Myocyte (in vitro differentiated cells): ENCODE results near the gene METTL16. TPM values are rescaled to one million over a fixed set of nuclear protein-coding genes. Genes with fewer than 3 reads are reported as not detected.

ENCODE experiments used
- DNase-seq: peaks from one replicate; pipeline ENCODE4 v3.0.0-alpha.2; 2012; ENCODE audit warnings: low read depth
- total RNA-seq: library from RNA; depleted of rRNA; stranded (reverse); fragments of >200 nt; gene quantifications from 2 replicates; pipeline ENCODE4 v1.2.3, GENCODE V29; 2014

The METTL16 gene
- total RNA-seq, 1 donor from 2014 or later: 28.9 TPM

- DNase-seq: peak; percentile 90
Observed at GRCh38 chr17:2416010-2416734, 95.5 kb downstream of the METTL16 start.

DNA sequence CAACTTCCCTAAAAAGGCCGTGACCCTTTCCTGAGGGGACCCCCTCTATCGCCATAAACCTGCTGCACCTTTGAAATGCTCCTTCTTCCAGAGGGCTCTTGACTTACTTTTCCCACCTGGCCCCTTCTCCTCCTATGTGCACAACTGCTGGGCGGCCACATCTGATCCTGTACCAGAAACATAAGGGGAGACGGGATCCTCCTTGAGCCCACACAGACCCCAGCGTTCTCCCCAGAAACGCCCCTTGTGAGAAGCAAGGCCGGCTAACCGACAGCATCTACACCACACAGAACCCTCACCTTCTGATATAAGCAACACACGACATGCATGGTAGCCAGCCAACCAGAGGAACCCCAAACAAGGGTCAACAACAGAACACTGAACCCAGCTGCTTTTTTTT, 96.6 kb downstream of the METTL16 start:
- DNase-seq: no peak

GRCh38 chr17:2414446-2415064, 97.1 kb downstream of the METTL16 start:
- DNase-seq: no peak

GRCh38 chr17:2412561-2413021, 99.1 kb downstream of the METTL16 start:
- DNase-seq: peak; percentile 86

DNA sequence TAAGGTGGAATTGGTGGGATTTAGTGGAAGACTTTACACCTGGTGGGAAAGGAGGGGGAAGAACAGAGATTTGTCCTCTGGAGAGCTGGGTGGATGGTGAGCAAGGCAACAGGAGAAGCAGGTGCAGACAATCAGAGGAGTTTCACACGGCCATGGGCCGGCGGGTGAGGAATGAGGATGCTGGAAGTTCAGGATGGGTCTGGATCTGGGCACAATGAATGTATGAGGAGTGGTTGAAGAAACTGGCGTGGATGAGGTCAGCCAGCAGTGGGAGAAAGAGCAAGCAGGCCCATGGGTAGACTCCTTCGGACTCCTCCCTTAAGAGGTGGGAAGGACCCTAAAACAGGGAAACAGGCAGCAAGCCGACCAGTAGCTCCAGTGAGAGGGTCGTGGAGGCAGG, 100.7 kb downstream of the METTL16 start:
- DNase-seq: no peak

GRCh38 chr17:2406903-2407790, 104.5 kb downstream of the METTL16 start:
- DNase-seq: peak; percentile 96

DNA sequence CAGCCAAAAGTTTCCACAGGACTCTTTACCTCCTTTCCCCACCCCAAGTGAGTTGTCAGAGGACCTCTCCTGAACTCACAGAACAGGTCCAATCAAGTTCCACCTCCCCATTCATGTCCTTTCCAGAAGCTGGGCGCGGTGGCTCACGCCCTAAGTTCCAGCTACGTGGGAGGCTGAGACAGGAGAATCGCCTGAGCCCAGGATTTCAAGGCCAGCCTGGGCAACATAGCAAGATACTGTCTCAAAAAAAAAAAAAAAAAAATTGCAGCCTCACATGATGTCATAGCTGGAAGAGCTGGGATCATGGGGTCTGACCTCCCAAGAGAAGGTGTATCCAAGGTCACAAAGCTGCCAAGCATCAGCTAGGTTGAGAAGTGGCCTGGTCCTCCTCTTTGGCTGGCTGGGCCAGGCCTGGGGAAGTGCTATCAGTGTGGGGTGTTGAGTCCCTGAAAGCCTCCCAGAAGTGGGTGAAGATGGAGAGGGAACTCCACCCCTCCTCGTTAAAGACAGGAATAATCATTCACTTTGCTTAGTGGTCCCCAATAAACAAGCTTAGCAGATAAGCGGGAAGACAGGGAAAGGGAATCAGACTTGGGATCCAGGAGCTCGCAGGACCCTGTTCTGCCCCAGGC, 105.3 kb downstream of the METTL16 start:
- DNase-seq: no peak

GRCh38 chr17:2405247-2405926, 106.3 kb downstream of the METTL16 start:
- DNase-seq: peak; percentile 69

DNA sequence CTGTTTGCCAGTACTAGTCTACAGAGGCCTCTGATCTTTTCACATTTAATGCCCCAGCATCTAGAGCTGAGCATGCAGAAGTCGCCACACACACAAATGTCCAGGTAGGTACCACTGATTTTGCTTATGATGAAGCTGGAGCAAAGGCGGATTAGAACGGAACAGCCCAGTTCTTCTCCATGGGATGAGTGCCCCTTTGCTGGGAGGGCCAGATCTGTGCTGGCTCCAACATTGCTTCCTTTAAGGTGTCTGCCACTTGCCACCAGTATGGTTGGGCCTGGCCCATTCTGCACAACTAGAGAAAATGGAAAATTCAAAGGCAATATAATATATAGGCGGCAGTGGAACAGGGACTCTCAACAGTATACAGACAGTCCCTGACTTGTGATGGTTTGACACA, 108.6 kb downstream of the METTL16 start:
- DNase-seq: no peak

GRCh38 chr17:2402544-2402943, 109.1 kb downstream of the METTL16 start:
- DNase-seq: no peak

GRCh38 chr17:2401426-2402221, 110.1 kb downstream of the METTL16 start:
- peak; percentile 100 for DNase-seq

DNA sequence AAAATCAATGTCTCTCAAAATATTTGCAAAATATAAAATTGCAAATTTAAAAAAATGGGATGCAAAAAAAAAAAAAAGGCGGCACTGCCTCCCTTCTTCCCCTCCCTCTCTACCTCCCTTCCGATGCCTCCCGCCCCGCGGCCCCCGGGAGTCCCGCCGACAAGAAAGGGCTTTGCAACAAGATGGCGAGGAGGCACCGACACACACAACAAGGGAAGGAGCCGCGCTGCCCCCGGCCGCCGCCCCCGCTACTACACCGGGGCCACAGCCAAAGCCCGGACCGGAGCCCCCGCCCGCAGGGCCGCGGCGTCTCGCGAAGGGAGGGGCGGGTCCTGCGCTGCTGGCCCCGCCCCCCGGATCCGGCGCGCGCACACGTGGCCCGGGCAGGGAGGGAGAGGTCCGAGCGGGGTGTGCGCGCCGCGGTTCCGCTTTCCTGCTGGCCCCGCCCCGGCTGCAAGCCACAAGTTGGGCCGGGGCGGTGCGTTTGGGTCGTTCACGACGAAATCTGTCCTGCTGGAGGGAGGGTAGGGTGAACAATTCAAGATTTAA, 110.7 kb downstream of the METTL16 start, which contains the start of gene MNT:
Gene MNT, minus strand, starts transcription at position 184 of the 549 bp plus-strand sequence. CDS start 348 bp downstream, outside the sequence.
- DNase-seq: peak; percentile 94

GRCh38 chr17:2400474-2400866, 111.2 kb downstream of the METTL16 start:
- DNase-seq: peak; percentile 52

- peak; percentile 94 for DNase-seq
Observed at GRCh38 chr17:2399572-2400473, 111.9 kb downstream of the METTL16 start.

DNA sequence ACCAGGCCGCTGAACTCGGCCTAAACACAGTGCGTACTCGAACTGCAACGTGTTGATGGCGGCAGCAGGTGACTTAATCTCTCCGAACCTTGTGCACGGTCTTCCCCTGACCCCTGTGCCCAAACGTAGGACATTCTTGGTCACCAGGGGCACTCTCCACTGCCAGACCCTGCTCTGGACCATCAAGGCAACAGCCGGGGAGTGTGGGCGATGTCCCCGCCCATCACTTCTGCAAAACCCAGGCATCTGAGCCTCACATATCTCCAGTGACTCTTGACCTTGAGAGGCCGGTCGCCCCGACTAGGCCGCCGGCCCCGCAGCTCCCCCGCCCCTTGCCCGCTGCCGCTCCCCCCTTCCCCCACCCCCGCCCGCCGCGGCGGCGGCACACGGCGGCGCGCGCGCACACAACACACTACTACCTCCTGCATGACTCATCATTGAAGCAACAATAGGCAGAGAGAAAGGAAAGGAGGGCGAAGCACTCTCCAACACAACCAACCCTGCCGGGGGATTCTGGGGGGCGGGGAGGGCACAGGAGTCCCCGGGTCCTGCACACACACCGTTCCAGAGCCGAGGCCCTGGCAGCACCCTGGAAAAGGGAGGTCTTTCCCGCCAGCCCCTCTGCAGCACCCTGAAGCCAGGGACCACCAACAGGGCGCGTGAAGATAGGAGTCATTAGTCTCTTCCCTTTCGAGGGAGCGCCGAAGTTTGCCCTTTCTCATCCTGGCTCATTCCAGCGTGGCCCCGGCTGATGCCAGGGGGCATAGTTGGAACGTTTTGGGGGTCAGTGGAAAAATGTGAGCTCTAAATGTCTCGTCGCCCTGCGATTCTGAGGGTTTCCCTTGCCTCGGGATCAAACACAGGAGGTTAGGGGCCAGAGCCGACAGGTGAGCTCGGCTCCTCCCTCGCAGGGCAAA, 112.8 kb downstream of the METTL16 start:
- DNase-seq: peak; percentile 80

DNA sequence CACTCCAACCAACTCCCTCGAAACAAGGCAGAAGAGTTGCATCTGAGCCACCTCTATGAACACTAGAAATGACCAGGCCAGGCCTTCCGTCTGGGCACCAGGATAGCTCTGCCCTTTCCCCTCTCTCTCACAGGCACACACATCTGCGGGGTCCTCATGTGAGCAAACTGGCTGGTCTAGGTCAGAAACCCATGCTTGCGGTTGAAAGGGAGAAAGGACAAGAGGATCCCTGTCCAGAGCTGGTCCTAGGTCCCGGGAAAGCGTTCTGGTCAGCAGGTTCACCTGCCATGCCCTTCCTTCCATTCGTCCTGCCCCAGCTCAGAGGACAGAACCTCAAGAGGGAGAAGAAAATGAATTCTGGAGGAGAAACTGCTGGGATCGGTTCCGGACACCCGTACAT, 113.5 kb downstream of the METTL16 start:
- no peak for DNase-seq
